NCI-H2227 (cell line): ENCODE results near the gene KRTAP10-3.

Source experiments
- DNase-seq: peaks from one replicate; lab custom pipeline; 2025; ENCODE audit not compliant: unreplicated experiment; lab: John Stamatoyannopoulos, UW

The KRTAP10-3 gene

DNA sequence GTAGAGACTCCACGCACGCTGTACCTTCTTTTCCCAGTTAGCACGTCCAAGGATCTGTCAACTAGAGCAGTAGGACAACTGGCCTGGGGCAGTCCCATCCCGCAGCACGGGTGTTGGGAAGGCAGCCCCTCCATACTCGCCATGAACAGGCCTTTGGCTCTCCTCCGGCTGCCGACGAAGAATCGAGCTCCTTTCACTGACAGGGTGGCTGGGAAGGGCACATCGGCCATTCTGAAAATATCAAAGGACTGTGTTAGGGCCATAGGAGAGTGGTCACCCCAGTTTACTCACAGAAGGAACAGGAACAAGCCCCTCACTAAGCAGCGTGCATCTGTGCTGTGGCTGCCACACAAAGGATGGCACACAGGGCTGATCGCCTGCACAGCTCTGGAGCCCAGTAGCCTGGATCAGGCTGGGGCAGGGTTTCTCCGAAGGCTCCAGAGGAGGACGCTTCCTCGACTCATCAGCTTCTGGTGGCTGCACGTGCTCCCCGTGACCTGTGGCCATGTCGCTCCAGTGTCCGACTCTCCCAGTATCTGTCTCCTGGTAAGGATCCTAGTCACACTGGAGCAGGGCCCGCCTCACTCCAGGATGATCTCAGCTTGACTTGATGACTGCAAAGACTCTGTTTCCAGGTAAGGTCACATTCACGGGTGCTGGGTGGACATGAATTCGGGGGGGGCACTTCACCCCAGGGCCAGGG is 27.5 kb downstream of the KRTAP10-3 start:
- DNase-seq: no peak

DNA sequence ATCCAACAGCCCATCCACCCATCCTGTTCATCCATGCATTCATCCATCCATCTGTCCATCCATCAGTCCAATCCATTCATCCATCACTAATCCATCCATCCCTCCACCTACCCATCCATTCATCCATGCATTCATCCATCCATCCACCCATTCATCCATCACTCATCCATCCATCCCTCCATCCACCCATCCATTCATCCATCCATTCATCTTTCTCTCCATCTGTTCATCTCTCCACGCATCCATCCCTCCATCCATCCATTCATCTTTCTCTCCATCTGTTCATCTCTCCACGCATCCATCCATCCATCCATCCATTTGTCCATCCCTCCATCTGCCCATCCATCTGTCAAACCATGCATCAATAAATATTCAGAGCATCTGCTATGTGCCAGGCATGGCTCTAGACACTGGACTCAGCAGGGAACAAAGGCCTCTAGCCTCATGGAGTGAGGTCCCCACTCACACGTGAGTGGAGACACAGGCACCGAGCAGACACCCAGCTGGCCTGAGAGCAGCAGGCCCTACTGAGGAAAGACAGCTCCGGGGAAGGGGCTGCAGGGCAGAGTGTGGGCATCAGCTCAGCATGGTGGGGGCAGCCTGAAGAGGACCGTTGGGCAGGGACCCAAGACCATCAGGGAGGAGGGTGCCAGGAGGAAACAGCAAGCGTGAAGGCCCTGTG is 28.2 kb downstream of the KRTAP10-3 start:
- no peak for DNase-seq

DNA sequence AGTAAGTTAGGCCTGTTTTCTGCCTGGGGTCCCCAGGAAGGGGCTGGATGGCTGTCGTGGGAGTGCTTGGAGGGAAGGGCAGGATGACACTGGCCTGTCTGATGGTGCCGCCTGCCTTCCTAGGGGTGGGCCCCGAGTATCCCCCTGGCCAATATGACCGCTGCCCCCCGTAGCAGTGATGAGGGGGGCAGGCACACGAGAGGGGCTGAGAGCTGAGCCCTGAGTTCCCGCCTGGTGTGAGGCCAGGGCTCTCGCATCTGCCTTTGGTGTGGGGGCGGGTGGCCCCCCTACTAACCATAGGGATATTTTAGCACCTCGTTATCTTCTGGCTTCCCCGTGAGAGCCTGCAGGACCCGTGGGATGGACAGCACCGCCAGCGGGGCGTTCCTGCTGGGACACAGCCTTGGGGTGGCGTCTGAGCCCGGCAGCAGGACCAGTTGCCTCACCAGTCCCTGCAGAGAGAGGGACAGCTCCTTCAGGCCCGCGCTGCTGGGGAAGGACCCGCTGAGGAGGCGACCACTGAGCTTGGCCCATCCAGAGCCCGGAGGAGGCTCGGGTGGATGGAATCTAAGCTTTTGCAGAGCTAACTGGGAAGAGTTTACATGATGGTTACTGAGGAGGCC is 29.0 kb downstream of the KRTAP10-3 start:
- no peak for DNase-seq

DNA sequence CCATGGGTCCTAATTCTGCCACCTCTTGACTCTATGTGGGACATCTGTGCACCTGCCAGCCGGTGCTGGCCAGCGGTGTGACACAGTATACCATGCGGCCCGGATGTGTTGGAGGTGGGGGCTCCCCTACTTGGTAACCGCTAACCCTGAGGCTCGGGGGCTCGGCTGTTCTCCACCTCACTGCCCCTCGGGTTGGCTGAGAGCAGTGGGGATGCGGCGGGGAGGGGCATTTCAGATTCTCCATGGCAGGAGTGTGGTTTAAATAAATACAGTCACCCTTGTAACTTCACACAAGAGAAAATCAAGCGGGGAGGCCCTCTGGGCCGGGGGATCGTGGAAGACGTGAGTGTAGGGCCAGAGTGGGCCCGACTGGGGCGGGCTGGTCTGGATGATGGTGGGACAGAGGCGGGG is 29.6 kb downstream of the KRTAP10-3 start:
- no peak for DNase-seq

DNA sequence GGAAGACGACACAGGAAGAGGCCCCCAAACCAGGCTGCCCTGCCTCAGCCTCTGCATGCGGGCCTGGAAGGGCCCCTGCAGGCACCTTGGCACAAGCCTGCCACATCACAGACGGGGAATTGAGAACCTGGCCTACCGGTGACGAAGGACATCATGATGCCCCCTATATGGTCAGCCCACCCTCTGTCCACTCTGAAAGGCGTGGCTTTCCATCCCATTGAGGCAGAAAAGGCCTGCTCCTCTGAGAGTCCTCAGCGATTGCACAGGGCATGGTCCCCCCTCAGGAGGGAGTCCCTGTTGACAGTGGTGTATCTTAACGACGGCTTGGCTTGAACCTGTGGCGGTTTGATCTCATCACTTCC is 30.0 kb downstream of the KRTAP10-3 start:
- DNase-seq: no peak

DNA sequence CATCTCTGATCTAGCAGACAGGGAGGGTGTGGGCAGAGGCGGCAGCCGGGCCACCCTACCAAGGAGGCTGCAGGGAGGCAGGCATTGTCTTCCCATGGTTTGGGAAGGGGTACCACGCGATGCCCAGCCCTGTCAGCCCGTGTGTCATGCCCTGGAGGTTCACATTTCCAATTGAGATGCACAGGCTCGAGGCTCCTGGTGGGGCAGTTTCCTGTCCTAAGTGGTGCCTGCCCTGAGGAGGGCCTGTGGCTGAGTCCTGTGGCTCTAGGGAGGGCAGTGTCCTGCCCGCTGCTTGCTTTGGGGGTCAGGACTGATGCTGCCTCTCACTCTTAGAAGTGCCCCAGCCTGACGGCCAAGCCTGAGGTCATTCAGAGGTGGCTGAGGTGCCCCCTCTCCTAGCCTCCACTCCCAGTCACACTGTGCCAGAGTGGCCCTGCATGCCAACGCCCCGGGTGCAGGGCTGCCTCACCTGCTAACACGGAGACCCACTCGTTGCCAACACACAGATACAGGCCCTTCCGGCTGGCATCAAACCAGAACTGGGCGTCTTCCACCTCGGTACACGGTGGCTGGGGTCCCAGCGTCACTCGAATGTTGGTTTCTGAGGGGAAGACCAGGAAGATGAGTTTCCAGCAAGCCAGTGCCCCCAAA is 30.5 kb downstream of the KRTAP10-3 start:
- DNase-seq: no peak

DNA sequence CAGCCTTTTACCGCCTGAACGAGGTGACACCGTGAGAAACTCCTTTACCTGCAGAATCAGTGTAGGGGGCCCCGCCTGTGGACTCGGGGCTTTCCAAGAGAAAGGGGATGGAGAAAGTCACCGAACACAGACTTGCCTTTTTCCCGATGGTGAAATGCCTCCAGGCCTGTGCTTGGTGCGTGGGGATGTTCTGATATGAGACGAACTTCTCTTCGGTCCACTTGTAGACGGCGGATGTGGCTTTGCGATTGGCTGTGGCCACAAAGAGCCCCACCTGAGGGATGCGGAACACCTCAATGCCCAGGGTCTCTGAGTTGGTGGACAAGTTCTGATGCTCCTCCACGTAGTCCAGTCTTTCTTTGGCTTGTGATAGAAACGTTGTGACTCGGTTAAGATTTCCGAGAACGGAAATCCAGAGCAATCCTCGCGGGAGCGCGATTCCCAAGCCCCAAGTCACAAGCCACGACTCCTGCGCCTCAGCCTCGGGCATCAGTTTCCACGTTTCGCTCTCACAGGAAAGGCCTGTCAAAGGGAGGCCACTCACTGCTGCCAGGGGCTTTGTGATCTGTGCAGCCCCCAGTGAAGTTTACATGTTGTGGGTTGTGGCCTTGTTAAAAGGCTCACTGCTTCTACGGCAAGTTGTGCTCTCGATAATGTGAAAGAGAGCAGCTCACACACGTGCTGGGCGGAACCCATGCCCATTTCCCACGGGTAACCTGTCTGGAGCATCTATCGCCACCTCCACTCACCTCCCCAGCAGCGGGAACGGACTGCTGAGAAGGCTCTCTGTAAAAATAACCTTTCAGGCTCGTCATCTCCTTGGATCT is 31.2 kb downstream of the KRTAP10-3 start:
- no peak for DNase-seq

DNA sequence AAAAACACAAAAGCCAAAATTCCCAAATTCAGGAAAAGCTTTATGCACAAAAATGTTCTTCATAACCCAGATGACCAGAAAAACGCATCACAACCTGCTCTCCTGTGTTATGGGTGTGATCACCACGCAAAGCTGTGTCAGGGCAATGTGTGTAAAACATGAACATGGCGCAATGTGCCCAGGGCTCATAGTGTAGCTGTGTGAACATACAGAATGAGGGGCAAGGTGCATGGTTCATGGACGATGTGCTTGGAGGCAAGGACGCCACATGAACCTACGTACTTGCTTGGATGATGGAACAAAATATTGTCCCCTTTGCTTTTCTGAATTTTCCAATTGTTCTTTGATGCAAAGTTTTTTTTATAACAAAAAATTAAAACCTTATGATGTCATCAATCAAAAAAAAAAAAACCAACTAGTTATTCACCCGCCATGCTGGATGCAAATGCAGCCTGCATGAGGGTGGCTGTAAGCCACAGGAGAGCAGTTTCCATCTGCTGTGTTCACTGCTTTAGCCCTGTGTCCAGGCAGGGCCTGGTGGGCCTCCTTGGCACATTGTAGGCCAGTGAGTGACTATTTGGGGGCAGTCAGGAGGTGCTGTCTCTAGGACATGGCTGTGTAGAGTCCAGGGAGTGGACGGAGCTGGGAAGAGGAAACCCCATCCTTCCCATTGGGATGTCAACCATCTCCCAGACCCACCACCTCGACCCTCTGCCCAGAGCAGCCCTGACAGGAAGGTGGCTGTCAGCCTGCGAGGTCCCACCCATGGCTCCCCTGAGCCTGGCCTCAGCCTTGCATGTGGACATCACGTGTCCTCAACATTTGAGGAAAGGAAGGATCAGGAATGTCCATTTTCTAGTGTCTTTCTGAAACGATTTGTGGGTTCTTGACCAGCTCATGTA is 32.2 kb downstream of the KRTAP10-3 start:
- no peak for DNase-seq

DNA sequence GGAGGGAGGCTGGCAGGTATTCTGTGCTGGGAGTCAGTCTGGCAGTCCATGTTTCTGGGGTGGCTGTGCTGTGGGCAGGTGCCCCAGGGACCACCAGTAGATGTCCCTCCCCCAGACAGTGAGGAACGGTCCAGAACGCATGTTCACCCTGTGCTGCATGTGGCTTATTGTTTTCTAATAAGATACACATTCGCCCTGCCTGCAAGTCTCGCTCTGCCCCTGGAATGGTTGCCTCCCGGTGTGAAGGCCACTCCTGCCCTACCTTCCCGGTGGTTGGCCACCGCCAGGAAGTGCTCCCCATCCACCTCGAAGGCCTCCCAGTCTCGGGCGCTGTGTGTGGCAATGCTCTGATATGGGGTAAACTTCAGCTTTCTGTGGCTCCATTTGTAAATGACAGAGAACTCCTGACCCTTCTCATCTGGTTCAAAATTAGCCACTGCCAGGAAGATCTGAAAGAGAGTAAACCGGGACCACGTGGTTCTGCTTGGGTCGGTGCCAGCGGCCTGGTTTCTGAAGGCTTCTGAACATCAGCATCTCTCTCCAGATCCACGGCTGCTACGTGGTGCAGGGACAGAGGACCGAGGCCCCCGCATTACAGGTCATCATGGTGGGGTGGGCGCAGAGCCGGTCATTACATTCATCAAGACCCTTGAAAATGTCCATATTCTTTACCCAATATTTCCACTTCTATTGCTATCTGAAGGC is 33.1 kb downstream of the KRTAP10-3 start:
- DNase-seq: no peak

DNA sequence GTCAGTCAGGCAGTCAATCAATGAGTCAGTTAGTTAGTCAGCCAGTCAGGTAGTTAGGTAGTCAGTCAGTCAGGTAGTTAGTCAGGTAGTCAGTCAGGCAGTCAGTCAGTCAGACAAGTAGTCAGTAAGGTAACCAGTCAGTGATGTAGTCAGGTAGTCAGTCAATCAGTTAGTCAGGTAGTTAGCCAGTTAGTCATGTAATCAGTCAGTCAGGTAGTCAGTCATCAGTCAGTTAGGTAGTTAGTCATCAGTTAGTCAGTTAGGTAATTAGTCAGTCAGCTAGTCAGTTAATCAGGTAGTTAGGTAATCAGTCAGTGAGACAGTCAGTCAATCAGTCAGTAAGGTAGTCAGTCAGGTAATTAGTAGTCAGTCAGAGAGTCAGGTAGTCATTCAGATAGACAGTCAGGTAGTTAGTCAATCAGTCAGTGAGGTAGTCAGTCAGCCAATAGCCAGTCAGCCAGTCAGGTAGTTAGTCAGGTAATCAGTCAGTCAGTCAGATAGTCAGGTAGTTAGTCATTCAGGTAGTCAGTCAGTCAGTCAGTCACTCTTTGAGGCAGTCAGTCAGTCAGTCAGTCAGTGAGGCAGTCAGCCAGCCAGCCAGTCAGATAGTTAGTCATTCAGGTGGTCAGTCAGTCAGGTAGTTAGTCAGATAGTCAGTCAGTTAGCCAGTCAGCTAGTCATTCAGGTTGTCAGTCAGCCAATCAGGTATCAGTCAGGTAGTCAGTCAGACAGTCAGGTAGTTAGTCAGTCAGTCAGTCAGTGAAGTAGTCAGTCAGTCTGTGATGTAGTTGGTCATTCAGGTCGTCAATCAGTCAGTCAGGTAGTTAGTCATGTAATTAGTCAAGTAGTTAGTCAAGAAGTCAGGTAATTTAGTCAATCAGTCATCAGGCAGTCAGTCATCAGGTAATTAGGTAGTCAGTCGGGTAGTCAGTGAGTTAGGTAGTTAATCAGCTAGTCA is 33.9 kb downstream of the KRTAP10-3 start:
- no peak for DNase-seq

DNA sequence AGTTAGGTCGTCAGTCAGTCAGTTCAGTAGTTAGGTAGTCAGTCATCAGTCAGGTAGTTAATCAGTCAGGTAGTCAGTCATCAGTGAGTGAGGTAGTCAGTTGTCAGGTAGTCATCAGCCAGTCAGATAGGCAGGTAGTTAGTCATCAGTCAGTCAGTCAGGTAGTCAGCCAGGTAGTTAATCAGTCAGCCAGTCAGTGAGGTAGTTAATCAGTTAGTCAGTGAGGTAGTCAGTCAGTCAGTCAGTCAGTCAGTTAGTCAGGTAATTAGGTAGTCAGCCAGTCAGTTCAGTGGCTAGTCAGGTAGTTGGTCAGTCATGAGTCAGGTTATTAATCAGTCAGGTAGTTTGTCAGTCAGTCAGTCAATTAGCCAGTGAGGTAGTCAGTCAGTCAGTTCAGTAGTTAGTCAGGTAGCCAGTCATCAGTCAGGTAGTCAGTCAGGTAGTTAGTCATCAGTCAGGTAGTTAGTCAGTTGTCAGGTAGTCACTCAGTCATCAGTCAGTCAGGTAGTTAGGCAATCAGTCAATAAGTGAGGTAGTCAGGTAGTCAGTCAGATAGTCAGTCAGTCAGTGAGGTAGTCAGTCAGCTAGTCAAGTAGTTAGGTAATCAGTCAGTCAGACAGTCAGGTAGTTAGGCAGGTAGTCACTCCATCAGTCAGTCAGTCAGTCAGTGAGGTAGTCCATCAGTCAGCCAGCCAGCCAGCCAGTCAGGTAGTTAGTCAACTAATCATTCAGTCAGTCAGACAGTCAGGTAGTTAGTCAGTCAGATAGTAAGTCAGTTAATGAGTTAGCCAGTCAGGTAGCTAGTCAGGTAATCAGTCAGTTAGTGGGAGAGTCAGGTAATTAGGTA is 34.8 kb downstream of the KRTAP10-3 start:
- no peak for DNase-seq

DNA sequence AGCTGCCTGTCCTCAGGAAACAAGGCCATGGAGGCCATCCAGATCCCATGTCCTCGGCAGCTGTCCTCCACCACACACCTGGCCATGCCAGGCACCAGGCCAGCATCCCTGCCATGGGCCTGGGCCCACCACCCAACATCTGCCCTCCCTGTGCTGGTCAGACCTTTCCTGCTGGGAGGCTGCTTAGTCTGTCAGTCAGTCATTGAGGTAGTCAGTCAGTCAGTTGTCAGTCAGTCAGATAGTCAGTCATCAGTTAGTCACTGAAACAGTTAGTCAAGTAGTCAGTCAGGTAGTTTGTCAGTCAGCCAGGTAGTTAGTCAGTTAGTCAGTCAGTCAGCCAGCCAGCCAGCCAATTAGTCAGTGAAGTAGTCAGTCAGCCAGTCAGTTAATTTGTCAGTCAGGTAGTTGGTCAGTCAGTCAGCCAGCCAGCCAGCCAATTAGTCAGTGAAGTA is 35.8 kb downstream of the KRTAP10-3 start:
- no peak for DNase-seq

DNA sequence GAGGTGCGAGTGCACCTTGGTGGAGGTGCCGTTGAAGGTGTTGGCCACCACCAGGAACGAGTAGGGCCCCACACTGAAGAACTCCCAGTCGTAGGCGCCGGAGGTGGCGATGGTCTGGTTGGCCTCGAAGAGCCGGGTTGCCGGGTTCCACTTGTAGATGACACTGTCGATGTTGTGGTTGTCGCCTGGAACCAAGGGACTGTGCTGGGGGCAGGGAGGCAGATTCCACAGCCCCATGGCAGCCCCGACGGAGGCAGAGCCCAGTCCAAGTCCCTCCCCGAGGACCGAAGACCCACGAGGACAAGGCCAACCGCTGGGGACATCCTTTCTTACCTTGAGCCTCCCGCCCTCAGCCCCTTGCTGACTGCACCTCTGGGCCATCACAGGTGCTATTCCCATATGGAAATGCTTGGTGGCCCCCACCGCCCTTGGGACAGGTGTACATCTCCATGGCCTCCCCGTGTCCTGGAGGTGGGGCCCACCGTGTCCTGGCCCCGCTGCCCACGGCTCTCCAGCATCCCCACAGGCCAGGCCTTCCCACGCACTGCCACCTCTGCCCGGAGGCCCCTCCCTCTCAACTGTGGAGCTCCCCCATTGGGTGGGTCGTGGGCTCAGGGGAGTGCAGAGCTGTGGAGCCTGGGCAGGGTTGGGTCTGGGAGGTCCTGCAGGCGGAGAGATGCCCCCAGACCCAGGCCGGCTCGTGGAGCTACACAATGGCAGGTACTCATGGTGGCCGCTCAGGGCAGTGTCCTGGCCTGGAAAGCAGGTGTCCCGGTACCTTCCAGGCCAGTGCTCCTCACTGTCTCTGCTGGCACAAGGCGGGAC is 36.5 kb downstream of the KRTAP10-3 start:
- DNase-seq: no peak

DNA sequence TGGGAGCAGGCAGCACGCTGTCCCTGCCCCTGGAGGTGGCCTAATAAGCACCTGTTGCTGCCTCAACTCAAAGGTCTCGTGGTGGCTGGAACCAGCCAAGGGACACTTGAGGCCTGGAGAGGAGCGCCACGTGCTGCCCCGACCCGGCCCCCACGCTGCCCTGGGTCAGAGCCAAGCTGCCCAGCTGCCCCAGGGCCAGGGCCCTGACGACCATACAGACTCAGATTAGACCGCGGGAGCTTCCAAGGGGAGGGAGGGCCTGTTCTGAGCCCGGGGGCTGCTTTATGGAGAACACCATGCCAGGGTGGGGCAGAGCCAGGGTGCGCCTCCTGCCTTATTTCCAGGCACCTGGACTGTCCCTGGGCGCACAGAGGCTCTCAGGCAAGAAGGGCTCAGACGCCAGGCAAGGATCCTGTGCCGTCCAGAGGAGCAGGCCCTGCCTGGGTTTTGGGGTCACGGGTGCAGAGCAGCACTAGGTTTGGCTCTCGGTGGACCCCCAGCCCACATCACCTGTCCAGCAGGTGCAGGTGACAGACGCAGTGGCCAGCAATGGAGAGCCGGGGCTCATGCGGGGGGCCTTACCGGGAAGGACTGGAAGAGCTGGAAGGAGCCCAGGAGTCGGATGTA is 37.2 kb downstream of the KRTAP10-3 start:
- no peak for DNase-seq

DNA sequence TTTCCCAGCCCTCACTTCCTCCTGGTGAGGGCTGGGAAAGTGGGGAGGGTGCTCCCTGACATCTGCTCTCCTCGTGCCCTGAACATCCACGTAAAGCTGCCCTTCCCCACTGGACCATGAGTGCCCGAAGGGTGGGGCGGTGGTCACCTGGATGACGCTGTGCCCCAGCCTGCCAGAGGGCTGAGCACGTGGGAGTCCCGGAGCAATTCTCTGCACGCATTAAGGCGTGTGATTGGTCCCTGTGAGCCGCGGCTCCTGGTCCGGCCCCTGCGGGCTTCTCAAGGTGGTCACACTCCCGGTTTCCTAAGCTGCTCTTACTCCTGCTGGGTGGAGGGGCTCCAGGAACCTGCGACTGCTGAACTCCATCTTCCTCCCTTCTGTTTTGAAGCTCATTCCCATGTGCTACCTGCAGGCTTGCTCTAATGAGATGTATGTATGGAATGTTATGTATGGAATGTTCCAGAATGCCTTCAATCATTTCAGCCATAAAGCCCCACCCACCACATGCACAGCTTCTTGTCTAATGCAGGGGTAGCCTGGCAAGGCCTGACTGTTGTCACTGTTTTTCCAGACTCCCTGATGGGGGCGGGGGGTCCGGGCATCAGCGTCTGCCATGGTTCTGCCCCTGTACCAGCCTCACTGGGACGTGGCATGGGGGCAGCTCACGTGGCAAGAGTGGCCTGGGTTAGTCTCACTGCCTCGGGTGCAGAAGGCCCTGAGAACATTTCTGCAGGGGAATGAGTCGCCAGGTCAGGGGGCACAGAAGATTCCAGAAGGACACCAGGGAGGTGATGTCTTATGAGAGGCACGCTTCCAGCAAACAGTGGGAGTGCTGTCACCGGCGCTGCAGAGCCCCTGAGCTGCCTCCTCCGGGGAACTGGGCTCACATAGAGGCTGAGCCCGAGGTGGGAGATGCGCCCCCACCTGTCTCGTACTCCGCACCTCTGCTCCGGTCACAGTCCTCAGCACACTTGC is 38.0 kb downstream of the KRTAP10-3 start:
- no peak for DNase-seq
